LNCaP clone FGC (cell line): Measurements from ENCODE around the gene NUP210.

Source experiments
- DNase-seq: peaks from one replicate; pipeline ENCODE4 v3.0.0-alpha.2; 2011; ENCODE audit warnings: low read depth
- H3K4me3 ChIP-seq: 2 replicates; pipeline ENCODE4 v1.5.1; 2011; ENCODE audit warnings: mild to moderate bottlenecking, low read depth, low read length, control low read depth
- CTCF ChIP-seq: IDR thresholded peaks from 2 replicates; pipeline ENCODE4 v1.5.1; 2012; ENCODE audit warnings: mild to moderate bottlenecking; ENCODE audit not compliant: control insufficient read depth, insufficient read depth; ENCODE audit errors: extremely low read depth

Gene NUP210

GRCh38 chr3:13279532-13279910 is 140.6 kb downstream of the NUP210 start:
- TF ChIP-seq CTCF, result no peak
- no peak for DNase-seq
- no peak overlapping the region for H3K4me3 ChIP-seq

GRCh38 chr3:13278783-13279531 is 141.2 kb downstream of the NUP210 start:
- no peak for TF ChIP-seq CTCF
- no peak for DNase-seq
- no peak overlapping the region for H3K4me3 ChIP-seq

- no peak for DNase-seq
- no peak overlapping the region for H3K4me3 ChIP-seq
- no peak for TF ChIP-seq CTCF
Measured at GRCh38 chr3:13277860-13278531, 142.1 kb downstream of the NUP210 start.

GRCh38 chr3:13277196-13277813 is 142.8 kb downstream of the NUP210 start:
- DNase-seq, result no peak
- no peak for TF ChIP-seq CTCF

GRCh38 chr3:13276438-13277195 is 143.5 kb downstream of the NUP210 start:
- H3K4me3 ChIP-seq, result no peak overlapping the region
- DNase-seq, result no peak
- no peak for TF ChIP-seq CTCF

More at GRCh38 chr3:13277196-13277813, 142.8 kb downstream of the NUP210 start:
- H3K4me3 ChIP-seq, result no peak overlapping the region

GRCh38 chr3:13275376-13276005 is 144.6 kb downstream of the NUP210 start:
- TF ChIP-seq CTCF, result no peak
- H3K4me3 ChIP-seq, result no peak overlapping the region
- no peak for DNase-seq
